Measurements from ENCODE around the gene KLRF2.

Gene KLRF2

GRCh38 chr12:9936591-9936990 lies 55.3 kb downstream of the KLRF2 start:
- DNase-seq (ENCODE audit: low read depth) = no peak

- DNase-seq (ENCODE audit: low read depth) = no peak
These were observed 59.1 kb downstream of the KLRF2 start for GRCh38 chr12:9940375-9940774.

- no peak for DNase-seq (ENCODE audit: low read depth)
These were observed 60.5 kb downstream of the KLRF2 start for GRCh38 chr12:9941838-9942237.

GRCh38 chr12:9943240-9943639 lies 62.0 kb downstream of the KLRF2 start:
- no peak for DNase-seq (ENCODE audit: low read depth)

GRCh38 chr12:9944391-9944790 lies 63.1 kb downstream of the KLRF2 start:
- no peak for DNase-seq (ENCODE audit: low read depth)
